HepG2 (cell line): ENCODE data around the gene EVA1C.

ENCODE experiments used
- GFI1 ChIP-seq: sonication (generic); formaldehyde crosslinking; IDR thresholded peaks from 2 replicates; pipeline ENCODE4 v1.5.0; 2020; ENCODE audit warnings: missing genetic modification reagents, mild to moderate bottlenecking, borderline replicate concordance
- KDM1A ChIP-seq: IDR thresholded peaks from 2 replicates; pipeline ENCODE4 v1.6.1; 2016; ENCODE audit warnings: missing compliant biosample characterization

DNA sequence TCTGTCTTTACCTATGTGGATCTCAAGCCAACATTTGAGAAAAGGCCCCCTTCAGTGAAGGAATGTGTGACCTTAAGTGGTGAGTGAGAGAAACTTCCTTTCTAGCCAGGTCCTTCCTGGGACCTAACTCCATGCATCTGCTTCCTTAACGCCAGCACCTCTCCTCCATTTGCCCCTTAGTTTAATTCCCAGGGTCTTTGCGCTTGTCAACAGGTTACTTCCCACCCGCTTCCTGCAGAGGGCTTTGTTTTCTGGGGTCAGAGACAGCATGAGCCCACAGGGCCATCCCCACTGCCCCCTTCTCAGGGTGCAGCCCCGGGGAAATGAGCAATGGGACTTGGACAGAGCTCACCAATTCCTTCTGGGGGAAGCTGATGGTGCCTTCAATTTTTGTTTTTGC lies 54.8 kb downstream of the EVA1C start:
- no peak for TF ChIP-seq KDM1A (CRISPR knock-in tag)
- TF ChIP-seq GFI1 (CRISPR knock-in tag): no peak
